ENCODE results near the gene RPP25L. TPM values are rescaled to one million over a fixed set of nuclear protein-coding genes. Genes with fewer than 3 reads are reported as not detected.

The RPP25L gene, protein sequence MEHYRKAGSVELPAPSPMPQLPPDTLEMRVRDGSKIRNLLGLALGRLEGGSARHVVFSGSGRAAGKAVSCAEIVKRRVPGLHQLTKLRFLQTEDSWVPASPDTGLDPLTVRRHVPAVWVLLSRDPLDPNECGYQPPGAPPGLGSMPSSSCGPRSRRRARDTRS
- total RNA-seq (2014; rRNA removed; shearing (Covaris generic)) = 41.5 and 46.0 TPM in 2 replicates

DNA sequence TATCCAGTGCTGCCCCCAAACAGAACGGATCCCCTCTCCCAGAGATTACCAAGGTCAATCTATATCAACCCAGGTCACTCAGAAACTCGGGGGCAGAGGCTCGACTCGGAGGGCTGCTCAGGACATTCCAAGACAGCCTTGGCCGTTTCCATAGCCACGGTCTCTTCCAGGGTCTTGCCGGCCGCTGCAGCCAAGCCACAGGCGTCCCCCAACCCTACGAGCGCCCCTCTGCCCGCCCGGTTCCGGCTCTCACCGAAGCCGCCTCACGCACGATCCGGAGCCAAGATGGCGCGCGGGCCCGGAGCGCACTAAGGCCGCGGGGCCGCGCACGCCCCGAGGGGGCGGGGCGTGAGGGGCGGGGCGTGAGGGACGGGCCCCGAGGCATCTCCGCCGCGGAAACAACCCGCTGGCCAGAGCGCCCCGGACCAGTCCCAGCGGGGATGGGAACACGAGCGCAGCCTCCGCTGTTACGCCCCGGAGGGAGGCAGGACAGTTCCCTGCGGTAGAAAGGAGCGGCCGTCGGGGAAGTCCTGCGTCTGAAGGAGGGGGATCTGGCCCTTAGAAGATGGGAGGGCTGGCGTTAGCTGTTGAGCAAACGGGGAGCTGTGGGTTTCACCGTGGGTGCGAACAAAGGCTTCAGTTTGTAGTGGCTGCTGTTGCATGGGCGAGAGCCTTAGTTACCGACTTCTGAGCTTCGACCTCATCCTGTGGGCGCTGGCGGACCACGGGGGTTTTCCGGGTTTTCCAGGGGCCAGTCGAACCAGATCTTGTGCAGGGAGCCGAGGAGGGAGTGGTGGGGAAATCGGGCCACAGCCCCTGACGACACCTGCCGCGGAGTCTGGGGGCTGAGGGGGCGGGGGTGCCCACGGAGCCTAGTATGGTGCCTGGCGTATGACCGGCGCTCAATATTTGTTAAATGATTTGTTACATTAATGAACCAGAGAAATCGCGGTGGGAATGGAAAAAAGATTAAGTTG is at the start of gene RPP25L:
TSS of gene RPP25L (minus strand) at position 287 of the 977 bp plus-strand sequence. CDS start 801 bp downstream, outside the sequence.
- H3K36me3 ChIP-seq (replicated peaks; ENCODE audit: control insufficient read depth, insufficient read depth, low read length) = no peaks in the 10 kb centered on the region
- no peaks in the 10 kb centered on the region; the same call in 1 of the 2 replicates for H3K27me3 ChIP-seq (ENCODE audit: control insufficient read depth, insufficient read depth, low read length)
- H3K4me3 ChIP-seq (ENCODE audit: insufficient read depth, low read depth, low read length) = peak within 1 kb of the TSS; percentile 79
- peak; percentile 98 for DNase-seq

DNA sequence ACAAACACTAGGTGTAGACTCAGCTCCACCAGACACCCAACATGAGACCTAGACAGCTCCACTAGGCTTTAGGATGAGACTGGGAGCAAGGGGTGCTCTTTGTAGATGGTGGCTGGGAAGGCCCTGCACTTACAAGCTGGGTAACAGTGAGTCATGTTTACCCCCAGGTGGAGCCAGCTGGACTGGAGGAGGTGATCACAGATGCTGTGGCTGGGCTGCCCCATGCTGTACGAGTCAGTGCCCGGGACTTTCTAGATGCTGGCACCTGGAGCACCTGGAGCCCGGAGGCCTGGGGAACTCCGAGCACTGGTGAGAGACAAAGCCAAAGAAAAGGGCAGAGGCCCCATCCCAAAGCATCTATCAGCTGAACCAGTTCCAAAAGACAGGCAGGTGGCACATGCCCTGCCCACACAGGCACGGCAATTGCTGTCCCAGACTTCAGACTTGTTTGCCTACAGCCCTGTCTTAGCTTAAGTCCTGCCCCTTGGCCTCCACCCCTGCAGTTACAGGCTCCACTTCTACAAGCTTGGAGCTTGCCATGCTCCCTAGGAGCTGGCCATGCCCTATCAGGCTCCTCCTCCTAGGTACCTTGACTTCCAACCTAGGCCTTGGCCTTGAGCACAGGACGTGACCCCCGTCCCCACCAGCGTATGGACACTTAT is 47.8 kb upstream of the RPP25L start:
- H3K4me3 ChIP-seq (ENCODE audit: insufficient read depth, low read depth, low read length) = no peak overlapping the region
- H3K36me3 ChIP-seq (replicated peaks; ENCODE audit: control insufficient read depth, insufficient read depth, low read length) = no peaks in the 10 kb centered on the region
- DNase-seq = peak; percentile 39
- no peaks in the 10 kb centered on the region for H3K27me3 ChIP-seq (ENCODE audit: control insufficient read depth, insufficient read depth, low read length)

DNA sequence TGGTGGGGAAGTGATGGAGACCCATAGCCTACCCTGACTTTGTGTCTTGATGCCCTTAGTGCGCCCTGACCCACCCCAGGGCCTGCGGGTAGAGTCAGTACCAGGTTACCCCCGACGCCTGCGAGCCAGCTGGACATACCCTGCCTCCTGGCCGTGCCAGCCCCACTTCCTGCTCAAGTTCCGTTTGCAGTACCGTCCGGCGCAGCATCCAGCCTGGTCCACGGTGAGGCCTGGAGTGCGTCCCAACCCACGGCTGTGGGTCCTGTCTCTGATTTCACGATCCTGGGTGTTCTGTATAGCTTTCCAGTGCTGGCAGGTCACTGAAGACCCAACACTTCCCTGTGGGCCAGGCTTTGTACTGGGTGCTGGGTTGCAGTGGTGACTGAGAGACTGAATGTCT is 46.6 kb upstream of the RPP25L start:
- Histone ChIP-seq H3K36me3 (replicated peaks; ENCODE audit: control insufficient read depth, insufficient read depth, low read length) (no peaks in the 10 kb centered on the region), H3K4me3 (ENCODE audit: insufficient read depth, low read depth, low read length) (no peak overlapping the region), H3K27me3 (ENCODE audit: control insufficient read depth, insufficient read depth, low read length) (no peaks in the 10 kb centered on the region)
- peak; percentile 15 for DNase-seq

DNA sequence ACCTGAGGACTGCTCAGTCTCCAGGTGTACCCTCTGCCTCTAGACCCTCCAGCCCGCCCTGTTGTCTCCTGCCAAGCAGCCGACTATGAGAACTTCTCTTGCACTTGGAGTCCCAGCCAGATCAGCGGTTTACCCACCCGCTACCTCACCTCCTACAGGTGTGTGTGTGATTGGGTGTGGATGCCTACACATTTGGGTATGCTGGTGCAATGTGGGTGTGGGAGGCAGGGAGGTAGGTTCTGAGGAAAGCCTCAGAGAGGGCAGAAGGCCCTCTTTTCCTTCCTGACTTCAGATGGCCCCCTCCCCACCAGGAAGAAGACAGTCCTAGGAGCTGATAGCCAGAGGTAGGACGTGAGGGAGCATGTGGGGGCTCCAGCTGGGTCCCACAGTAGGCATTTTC is 45.1 kb upstream of the RPP25L start:
- H3K4me3 ChIP-seq (ENCODE audit: insufficient read depth, low read depth, low read length) = no peak overlapping the region
- H3K36me3 ChIP-seq (replicated peaks; ENCODE audit: control insufficient read depth, insufficient read depth, low read length) = no peaks in the 10 kb centered on the region
- peak; percentile 9 for DNase-seq
- no peaks in the 10 kb centered on the region for H3K27me3 ChIP-seq (ENCODE audit: control insufficient read depth, insufficient read depth, low read length)

DNA sequence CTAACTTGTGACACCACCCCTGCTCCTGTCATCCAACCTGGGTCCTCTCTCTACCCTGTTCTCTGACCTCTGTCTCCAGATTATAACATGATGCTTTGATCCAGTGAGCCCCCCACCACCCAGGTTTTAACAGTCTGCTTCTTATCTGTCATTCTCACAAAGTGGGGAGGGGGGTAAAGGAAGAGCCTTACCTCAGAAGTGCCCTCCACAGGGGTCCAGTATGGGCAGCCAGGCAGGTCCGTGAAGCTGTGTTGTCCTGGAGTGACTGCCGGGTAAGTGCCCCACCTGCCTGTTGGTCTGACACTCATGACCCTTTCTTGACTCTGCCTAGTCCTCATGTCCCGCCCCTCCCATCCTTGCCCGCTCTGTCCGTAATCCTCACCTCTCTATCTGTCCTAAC is 43.5 kb upstream of the RPP25L start:
- H3K36me3 ChIP-seq (replicated peaks; ENCODE audit: control insufficient read depth, insufficient read depth, low read length) = no peaks in the 10 kb centered on the region
- no peak overlapping the region for H3K4me3 ChIP-seq (ENCODE audit: insufficient read depth, low read depth, low read length)
- DNase-seq = peak; percentile 62
- no peaks in the 10 kb centered on the region for H3K27me3 ChIP-seq (ENCODE audit: control insufficient read depth, insufficient read depth, low read length)

DNA sequence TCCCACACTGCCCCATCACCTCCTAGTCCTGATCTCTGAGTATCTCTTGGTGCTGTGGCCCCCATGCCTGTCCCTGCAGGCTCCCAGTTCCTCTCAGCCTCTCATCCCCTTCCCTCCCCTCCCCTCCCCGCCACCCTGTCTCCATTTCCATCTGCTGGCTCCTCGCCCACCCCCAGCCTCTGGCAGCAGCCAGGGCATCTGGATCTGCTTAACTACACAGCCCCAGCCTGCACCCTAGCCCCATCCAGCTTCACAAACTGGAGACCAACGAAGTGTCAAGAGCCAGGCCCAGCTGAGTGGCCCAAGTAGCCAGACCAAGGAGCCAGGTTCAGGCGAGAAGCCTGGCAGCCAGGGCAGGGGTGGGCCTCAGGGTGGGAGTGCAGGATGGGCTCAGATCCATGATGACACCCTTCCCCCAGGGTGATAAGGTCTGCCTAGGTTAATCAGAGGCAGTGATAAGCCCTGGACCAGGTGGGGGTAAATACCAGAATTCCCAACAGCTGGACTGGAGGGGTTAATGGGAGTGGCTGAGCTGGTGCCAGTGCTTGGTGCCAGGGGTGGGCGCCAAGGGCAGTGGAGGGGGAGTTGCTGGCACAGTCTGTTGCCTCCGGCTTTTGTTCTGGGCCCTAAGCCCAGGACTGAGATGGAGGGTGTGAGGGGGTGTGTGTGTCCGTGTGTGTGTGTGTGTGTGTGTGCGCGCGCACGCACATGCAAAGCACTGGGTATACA is 42.6 kb upstream of the RPP25L start:
- Histone ChIP-seq H3K4me3 (ENCODE audit: insufficient read depth, low read depth, low read length) (no peak overlapping the region), H3K27me3 (ENCODE audit: control insufficient read depth, insufficient read depth, low read length) (no peaks in the 10 kb centered on the region)

DNA sequence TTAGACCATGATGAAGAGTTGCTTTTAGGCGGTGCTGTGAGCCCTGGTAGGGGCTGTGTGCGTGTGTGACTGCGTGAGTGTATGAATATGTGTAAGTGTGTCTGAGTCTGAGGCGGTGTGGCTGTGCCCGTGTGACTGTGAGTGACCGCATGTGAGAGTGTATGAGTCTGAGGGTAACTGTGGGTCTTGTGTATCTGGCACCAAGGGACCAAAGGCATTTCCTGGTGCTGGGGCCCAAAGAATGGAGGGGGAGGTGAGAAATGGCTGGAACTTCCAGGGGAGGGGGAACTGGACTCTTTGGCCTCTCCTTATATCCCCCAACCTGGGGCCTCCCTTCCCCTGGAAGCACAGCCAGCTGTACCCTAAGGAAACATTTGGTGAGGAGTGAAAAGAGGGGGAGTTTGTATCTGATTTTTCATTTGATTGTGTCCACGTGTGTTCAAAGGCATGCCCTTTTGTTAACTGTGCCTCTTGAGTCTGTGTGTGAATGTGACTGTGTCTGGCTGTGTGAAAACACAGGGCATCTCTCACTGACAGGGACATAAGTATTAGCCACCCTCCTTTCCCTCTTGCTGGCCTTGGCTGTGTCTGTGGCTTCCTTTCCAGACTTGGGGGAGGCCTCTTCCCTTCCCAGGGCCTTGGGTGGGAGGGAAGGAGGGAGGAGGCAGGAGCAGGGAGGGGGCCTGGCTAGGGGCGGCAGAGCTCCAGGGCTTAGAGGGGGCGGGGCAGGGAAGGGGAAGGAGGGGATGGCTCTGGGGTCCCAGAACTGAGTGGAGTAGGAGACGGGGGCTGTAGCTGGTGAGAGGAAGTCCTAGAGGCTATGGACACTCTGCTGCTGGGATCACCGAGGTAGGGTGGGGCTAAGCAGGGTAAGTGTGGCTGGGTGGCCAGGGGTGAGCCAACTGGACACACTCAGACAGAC is 41.5 kb upstream of the RPP25L start:
- Histone ChIP-seq H3K36me3 (replicated peaks; ENCODE audit: control insufficient read depth, insufficient read depth, low read length) (peaks cover 10% of the 10 kb centered on the region), H3K27me3 (ENCODE audit: control insufficient read depth, insufficient read depth, low read length) (no peaks in the 10 kb centered on the region), H3K4me3 (ENCODE audit: insufficient read depth, low read depth, low read length) (no peak overlapping the region)
- peak; percentile 75 for DNase-seq

More for the DNA sequence above, 42.6 kb upstream of the RPP25L start:
- peaks cover 2% of the 10 kb centered on the region for H3K36me3 ChIP-seq (replicated peaks; ENCODE audit: control insufficient read depth, insufficient read depth, low read length)
- peak; percentile 55 for DNase-seq

DNA sequence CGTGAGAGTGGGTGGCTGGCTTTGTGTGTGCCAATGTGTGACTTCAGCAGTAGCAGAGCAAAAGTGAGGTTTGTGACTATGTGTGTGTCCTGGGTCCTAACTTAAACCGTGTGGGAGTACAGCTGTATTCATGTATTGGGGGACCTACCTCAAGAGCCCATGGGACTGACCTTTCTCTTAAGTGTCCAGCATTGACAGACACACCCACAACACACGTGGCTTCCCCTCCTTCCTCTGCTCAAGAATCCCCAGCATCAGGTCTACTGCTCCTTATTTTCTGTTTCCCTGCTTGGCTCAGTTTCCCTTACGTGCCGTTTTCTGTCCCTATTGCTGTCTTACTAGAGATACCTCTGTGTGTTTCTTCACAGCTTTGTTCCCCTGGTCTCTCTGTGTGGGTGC is 40.7 kb upstream of the RPP25L start:
- DNase-seq = peak; percentile 33
- Histone ChIP-seq H3K27me3 (ENCODE audit: control insufficient read depth, insufficient read depth, low read length) (no peaks in the 10 kb centered on the region), H3K36me3 (replicated peaks; ENCODE audit: control insufficient read depth, insufficient read depth, low read length) (peaks cover 15% of the 10 kb centered on the region), H3K4me3 (ENCODE audit: insufficient read depth, low read depth, low read length) (no peak overlapping the region)

DNA sequence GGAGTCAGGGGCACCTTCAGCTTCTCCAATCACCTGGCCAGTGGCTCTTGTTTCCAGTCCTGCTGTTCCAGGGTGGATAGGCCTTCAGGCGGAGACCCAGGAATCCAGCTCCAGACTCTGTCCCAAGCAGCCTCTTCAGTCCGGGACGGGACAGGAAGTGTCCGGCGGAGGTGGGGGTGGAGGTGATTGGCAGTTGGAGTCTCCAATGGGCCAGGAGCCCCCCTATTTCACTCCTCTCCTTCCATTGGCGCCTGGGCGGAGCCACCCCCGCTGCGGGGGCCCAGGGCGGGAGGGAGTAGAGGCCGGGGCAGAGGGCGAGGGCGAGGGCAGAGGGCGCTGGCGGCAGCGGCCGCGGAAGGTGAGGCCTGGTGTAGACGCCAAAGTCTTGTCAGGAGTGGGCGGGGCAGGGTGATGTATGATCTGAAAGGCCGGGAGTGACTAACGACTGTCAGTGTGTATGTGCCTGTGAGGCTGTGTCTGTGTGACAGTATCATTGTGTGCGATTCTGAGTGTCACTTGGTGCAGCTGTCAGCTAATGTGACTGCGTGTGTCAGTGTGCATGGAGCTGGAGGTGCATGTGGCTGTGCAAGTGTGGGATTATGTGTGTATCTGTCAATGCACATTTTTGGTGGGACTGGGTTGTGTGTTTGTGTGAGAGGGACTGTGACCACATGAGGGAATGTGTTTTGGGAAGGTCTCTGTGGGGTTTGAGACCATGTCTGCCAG is 40.1 kb upstream of the RPP25L start, which contains the start of gene IL11RA:
TSS of gene IL11RA (plus strand) at position 310 of the 726 bp plus-strand sequence. CDS start 3,033 bp downstream, outside the sequence.
- Histone ChIP-seq H3K36me3 (replicated peaks; ENCODE audit: control insufficient read depth, insufficient read depth, low read length) (peaks cover 15% of the 10 kb centered on the region), H3K4me3 (ENCODE audit: insufficient read depth, low read depth, low read length) (peak within 1 kb of the TSS; percentile 32), H3K27me3 (ENCODE audit: control insufficient read depth, insufficient read depth, low read length) (no peaks in the 10 kb centered on the region)
- peak; percentile 100 for DNase-seq

DNA sequence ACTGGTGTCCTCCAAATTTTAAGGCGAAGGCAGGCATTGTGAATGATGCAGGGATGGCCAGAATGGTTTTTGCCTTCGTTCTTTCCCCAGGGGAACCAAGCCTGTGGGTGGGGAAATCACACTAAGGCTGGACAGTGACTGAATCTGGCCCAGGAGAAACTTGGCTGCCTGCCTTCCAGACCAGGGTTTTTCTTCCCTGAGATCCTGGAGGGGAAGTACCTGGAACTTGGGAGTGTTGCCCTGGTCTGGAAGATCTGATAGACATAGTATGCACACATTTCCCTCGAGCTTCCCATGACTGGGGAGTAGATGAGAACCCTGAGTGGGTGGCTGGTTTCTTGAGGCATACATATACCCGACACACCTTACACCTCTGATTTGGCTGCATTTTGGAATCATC is 39.4 kb upstream of the RPP25L start:
- Histone ChIP-seq H3K36me3 (replicated peaks; ENCODE audit: control insufficient read depth, insufficient read depth, low read length) (peaks cover 15% of the 10 kb centered on the region), H3K4me3 (ENCODE audit: insufficient read depth, low read depth, low read length) (peak overlapping the region; percentile 32), H3K27me3 (ENCODE audit: control insufficient read depth, insufficient read depth, low read length) (no peaks in the 10 kb centered on the region)
- peak; percentile 28 for DNase-seq

DNA sequence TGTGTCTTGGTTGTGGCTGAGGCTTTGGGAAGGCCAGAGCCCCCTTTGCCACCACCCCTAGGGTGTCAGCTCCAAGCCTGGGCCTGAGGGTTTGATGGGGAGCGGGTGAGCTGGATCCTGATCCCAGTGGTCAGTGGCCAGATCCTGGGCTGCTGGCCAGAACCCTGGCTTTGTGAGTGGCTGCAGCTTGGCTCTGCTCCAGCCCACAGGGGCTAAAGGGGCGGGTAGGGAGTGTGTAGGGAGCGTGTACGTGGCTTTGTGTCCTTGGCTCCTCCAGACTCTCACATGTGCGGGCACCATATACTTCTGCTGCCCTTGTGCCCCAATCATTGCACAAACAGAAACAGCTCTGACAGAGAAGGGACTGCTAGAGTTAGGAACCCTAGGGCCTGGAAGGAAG is 38.9 kb upstream of the RPP25L start:
- peak; percentile 19 for DNase-seq
- Histone ChIP-seq H3K36me3 (replicated peaks; ENCODE audit: control insufficient read depth, insufficient read depth, low read length) (peaks cover 15% of the 10 kb centered on the region), H3K27me3 (ENCODE audit: control insufficient read depth, insufficient read depth, low read length) (no peaks in the 10 kb centered on the region), H3K4me3 (ENCODE audit: insufficient read depth, low read depth, low read length) (no peak overlapping the region)

DNA sequence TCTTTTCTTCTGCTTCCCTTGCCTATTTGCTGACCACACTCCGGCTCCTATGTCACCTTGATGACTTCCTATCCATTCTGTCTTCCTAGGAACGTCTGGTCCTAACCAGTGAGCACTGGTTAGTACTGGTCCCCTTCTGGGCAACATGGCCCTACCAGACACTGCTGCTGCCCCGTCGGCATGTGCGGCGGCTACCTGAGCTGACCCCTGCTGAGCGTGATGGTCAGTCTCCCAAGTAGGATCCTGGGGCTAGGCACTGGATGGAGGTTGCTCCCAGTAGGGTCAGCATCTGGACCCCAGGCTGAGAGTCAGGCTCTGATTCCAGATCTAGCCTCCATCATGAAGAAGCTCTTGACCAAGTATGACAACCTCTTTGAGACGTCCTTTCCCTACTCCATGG is 36.8 kb upstream of the RPP25L start:
- no peaks in the 10 kb centered on the region for H3K27me3 ChIP-seq (ENCODE audit: control insufficient read depth, insufficient read depth, low read length)
- DNase-seq = no peak
- peaks cover 15% of the 10 kb centered on the region for H3K36me3 ChIP-seq (replicated peaks; ENCODE audit: control insufficient read depth, insufficient read depth, low read length)
- no peak overlapping the region for H3K4me3 ChIP-seq (ENCODE audit: insufficient read depth, low read depth, low read length)

DNA sequence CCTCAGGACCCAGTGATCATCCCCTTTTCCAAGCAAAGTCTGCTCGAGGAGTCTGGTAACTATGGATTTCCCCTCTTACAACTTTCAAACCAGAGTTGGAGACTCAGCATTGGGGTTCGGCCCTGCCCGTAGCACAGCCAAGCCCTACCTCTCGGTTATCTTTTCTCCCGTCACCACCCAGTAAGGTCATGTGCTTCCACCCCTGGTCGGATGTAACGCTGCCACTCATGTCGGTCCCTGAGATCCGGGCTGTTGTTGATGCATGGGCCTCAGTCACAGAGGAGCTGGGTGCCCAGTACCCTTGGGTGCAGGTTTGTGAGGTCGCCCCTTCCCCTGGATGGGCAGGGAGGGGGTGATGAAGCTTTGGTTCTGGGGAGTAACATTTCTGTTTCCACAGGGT is 35.8 kb upstream of the RPP25L start:
- DNase-seq = peak; percentile 17
- peak overlapping the region; percentile 80; the same call in 1 of the 2 replicates for H3K4me3 ChIP-seq (ENCODE audit: insufficient read depth, low read depth, low read length)

More for the DNA sequence above, 35.8 kb upstream of the RPP25L start:
- Histone ChIP-seq H3K27me3 (ENCODE audit: control insufficient read depth, insufficient read depth, low read length) (no peaks in the 10 kb centered on the region), H3K36me3 (replicated peaks; ENCODE audit: control insufficient read depth, insufficient read depth, low read length) (peaks cover 15% of the 10 kb centered on the region)
